ENCODE results near the gene TNFRSF25. TPM values are rescaled to one million over a fixed set of nuclear protein-coding genes. Genes with fewer than 3 reads are reported as not detected.

TNFRSF25 gene
- total and polyA plus RNA-seq, 9 of the 15 experiments (the other 6 are each of a cell fraction or from before 2014, with no cell fraction given): 0.24 to 0.49 TPM; not detected in 7

DNA sequence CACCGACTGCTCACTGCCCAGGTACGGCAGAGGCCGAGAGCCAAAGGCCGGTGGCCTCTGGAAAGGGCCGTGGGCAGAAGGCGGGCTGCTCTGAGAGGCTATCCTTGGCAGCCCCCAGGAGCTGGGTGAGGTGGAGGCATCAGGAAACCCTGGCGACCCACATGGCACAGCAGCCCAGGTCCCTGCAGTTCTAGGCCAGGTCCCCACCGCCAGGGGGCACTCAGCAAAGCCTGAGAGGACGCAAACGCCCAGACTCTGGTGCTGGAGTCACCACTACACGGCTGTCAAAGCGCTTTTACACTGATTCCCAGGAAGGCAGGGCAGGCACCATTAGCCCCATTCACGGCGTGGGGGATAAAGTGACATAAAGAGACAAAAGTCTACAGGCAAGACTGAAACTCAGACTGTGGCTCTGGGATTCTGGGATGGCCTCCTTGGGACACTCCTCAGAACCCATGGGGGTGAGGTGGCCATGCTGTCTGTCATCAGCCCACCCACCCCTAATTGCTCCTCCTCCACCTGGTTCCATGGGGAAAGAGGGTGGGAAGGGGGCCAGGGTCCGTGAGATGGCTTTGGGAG, 20.5 kb upstream of the TNFRSF25 start (continued):
- TF ChIP-seq CTBP1 (IDR thresholded peaks at IDR 0.05; ENCODE audit: borderline replicate concordance) (peak; percentile 68; the same call in 1 of the 2 replicates), HNRNPUL1 (IDR thresholded peaks at IDR 0.05; ENCODE audit: low read length) (no peak), HOXB6 (CRISPR knock-in tag; IDR thresholded peaks at IDR 0.05; ENCODE audit: borderline replicate concordance) (no peak), ZBTB17 (CRISPR knock-in tag; IDR thresholded peaks at IDR 0.05) (0 out of 2 replicates have a peak, but pooled peaks have one; percentile 28), DEAF1 (CRISPR knock-in tag; IDR thresholded peaks at IDR 0.05) (peak; percentile 68), SMC3 (conservative IDR thresholded peaks at IDR 0.05; ENCODE audit: insufficient read depth, low read depth, low read length) (peak; percentile 89), ZNF24 (IDR thresholded peaks at IDR 0.05) (0 out of 2 replicates have a peak, but pooled peaks have one; percentile 36), ZNF431 (CRISPR knock-in tag; IDR thresholded peaks at IDR 0.05) (peak; percentile 70), ZNF175 (CRISPR knock-in tag; IDR thresholded peaks at IDR 0.05; ENCODE audit: low read depth) (no peak), RB1 (IDR thresholded peaks at IDR 0.05; ENCODE audit: low read depth) (peak; percentile 69; the same call in 1 of the 2 replicates), REST (IDR thresholded peaks at IDR 0.05; ENCODE audit: borderline replicate concordance) (peak; percentile 73; the same call in 1 of the 2 replicates), REST (CRISPR knock-in tag; IDR thresholded peaks at IDR 0.05; ENCODE audit: low read depth) (no peak), ZFP36 (IDR thresholded peaks at IDR 0.05; ENCODE audit: low read depth, low read length, partially characterized antibody) (peak; percentile 16), ATF1 (CRISPR knock-in tag; IDR thresholded peaks at IDR 0.05) (no peak), ATF1 (tag; IDR thresholded peaks at IDR 0.05) (peak; percentile 26; the same call in 1 of the 2 replicates), NEUROD1 (IDR thresholded peaks at IDR 0.05; ENCODE audit: borderline replicate concordance, low read depth, low read length, partially characterized antibody) (peak; percentile 30), CXXC5 (CRISPR knock-in tag; IDR thresholded peaks at IDR 0.05) (peak; percentile 60), TCF3 (CRISPR knock-in tag; IDR thresholded peaks at IDR 0.05) (peak; percentile 22; the same call in 1 of the 2 replicates), XRCC5 (IDR thresholded peaks at IDR 0.05; ENCODE audit: low read depth, low read length) (peak; percentile 94)
